GM19438 (cell line): ENCODE measurements around the gene SIK1.

Experiments used
- ATAC-seq: cut with Tn5 transposase; IDR thresholded peaks from one replicate; pipeline ENCODE4 v1.9.1; 2021; ENCODE audit warnings: low read depth; ENCODE audit not compliant: unreplicated experiment

The SIK1 gene

GRCh38 chr21:43369124-43369523, 57.8 kb downstream of the SIK1 start:
- ATAC-seq: no peak

- ATAC-seq: no peak
Measured at GRCh38 chr21:43368685-43369084, 58.2 kb downstream of the SIK1 start.

- no peak for ATAC-seq
Measured at GRCh38 chr21:43367859-43368258, 59.1 kb downstream of the SIK1 start.

GRCh38 chr21:43367296-43367695, 59.6 kb downstream of the SIK1 start:
- no peak for ATAC-seq

GRCh38 chr21:43366656-43367055, 60.3 kb downstream of the SIK1 start:
- ATAC-seq: no peak

GRCh38 chr21:43365611-43366426, 61.1 kb downstream of the SIK1 start:
- ATAC-seq: no peak

GRCh38 chr21:43364851-43365424, 62.0 kb downstream of the SIK1 start:
- ATAC-seq: no peak
